Raji (cell line): ENCODE data around the gene GATA5.

Experiments
- POLR2A ChIP-seq: IDR thresholded peaks from 2 replicates; pipeline ENCODE4 v1.6.1; 2011; ENCODE audit warnings: low read depth, low read length, control low read depth; ENCODE audit not compliant: insufficient read depth

GATA5 gene

GRCh38 chr20:62511300-62511914 is 35.6 kb upstream of the GATA5 start:
- no peak for TF ChIP-seq POLR2A

- no peak for TF ChIP-seq POLR2A
These were observed 32.9 kb upstream of the GATA5 start for GRCh38 chr20:62508641-62509051.

DNA sequence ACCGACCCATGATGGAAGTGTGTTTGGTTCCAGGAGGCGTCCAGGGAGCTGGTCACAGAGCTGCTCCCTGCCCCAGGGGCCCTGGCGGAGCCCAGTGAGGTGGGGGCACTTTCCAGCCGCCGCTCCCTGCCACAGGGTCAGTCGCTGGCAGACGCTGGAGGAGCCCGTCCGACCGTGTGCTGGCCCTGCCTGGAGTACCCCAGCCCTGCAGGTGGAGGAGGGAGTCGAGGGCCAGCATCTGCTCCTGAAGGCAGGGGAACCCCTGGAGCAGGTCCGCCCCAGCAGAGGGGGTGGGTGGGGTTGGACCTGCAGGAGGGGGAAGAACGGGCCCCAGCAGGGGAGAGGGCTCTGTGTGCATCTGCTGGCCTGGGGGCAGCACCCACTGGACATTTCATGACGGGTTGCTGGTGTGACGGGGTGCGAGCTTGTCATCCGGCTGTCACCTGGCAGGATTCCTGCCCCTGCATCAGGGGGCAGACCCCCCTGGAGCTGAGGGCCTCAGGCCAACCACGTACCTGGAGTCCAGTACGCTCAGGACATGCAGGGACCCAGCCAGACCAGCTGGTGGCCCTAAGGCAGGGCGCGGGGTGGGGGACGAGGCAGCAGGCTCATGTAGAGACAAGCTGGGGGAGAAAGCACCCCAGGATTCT is 32.3 kb upstream of the GATA5 start:
- TF ChIP-seq POLR2A = no peak

DNA sequence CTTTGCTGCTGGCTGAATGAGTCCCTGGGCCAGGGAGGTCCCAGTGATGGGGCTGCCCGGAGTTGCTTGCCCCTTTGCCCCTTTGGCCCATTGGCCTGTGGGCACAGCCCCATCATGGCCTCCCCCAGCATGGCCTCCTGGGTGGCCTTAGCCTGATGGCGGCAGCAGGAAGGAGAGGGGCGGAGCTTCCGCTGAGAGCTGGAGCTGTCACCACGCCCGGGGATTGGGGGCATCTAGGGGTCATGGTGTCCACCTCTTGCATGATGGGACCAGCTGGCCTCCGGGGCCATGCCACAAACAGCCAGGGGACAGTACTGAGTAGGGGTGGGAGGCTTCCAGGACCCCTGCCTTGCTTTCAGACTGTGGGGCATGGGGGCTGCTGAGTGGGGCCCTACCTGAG is 31.5 kb upstream of the GATA5 start:
- no peak for TF ChIP-seq POLR2A

- TF ChIP-seq POLR2A = no peak
These were observed 31.0 kb upstream of the GATA5 start for GRCh38 chr20:62506791-62507190.

GRCh38 chr20:62506087-62506486 is 30.3 kb upstream of the GATA5 start:
- no peak for TF ChIP-seq POLR2A

GRCh38 chr20:62505337-62506045 is 29.7 kb upstream of the GATA5 start:
- TF ChIP-seq POLR2A = no peak

DNA sequence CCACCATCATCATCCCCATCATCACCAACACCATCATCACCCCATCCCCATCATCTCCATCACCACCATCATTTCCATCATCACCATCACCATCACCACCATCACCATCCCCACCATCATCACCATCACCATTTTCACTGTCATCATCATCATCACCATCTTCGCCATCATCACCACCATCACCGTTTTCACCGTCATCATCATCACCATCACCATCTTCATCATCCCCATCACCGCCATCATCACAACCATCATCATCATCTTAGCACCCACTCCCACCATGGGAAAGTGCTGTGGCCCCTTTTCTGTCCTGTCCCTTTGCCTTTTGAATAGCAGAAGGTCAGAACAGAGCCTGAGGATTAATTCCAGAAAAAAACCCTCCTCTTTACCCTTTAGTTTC is 28.5 kb upstream of the GATA5 start:
- TF ChIP-seq POLR2A = no peak

DNA sequence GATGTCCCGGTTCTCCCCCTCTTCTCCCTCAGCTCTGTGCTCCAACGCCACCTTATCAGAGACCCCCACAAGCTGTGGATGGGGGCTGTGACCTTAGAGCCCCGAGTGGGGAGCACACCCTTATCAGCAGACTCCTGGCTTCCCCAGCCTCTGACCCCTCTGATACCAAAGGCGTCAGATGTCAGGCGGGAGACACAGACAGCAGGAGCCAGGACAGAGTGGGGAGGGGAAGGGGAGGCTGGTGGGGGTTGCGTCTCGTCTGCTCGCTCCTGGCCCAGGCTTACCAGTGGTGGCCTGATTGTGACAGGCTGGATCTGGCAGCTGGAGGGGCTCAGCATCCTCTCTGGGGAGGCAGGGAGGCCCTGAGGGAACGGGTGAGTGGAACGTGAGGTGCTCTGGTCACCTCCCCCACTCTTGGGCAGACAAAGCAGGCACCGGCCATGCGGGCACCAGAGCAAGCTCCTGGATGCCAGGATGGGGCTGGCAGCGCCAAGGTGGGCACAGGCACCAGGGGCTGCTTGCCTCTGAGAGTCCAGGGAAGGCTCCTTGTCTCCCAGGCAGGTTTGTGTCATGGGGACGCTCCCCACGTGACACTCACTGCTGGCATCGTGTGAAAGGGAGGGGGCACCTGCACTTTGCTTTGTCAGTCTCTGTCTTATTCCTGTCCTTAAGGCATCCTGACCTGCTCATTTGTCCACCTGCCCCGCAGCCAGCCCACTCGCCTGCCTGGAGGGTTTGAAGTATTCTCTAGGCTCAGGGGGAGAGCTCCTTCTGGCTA is 27.8 kb upstream of the GATA5 start:
- TF ChIP-seq POLR2A = no peak

DNA sequence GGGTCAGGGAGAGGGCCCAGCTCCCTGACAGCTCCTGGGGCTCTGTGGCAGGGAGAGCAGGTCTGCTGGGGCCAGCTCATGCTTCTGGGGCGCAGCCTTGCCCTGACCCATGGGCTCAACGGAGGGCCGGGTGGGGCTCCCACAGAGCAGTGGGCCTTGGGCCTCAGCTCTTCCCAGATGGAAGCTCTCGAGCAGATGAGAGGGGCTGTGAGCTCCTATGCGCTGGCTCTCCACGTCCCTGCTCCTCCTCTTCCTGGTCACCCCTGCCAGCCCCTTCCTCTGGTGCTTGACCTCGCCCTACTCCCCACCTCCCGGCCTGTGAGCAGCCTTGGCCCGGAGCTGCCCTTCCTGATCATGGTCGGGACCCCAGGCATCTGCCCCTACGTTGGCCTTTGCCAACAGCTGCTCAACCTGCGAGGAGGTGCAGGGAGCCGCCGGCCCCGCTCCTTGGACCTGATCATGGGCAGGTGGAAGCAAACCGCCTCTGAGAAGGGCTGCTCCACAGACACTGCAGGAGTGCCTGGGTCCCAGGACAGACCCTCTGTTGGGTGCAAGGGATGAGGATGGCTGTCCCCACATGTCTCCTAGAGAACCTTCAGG is 26.8 kb upstream of the GATA5 start:
- TF ChIP-seq POLR2A = no peak

- TF ChIP-seq POLR2A = no peak
These were observed 26.2 kb upstream of the GATA5 start for GRCh38 chr20:62501801-62502495.

GRCh38 chr20:62500237-62500864 is 24.6 kb upstream of the GATA5 start:
- TF ChIP-seq POLR2A = no peak

DNA sequence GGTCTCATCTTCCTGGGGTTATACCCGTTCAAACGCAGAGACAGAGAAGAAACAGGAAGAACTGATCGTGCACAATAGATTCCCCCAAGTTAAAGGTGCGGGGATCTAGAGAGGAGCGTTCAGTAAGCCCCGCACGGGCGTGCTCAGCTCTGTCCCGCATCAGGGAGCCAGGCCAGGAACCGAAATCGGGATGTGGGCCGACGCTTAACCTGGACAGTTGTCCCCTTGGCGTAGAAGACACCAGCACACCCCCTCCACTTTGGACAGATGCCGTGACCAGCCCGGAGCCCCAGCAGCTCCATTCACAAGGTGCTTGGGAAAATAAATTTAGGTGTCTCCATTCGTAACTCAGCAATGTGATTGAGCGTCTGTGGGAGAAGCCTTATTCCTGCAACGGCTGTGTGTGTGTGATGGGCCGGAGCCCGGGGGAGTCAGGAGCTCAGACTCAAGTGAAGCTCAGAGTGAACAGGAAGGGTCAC is 24.0 kb upstream of the GATA5 start:
- no peak for TF ChIP-seq POLR2A

- no peak for TF ChIP-seq POLR2A
These were observed 23.1 kb upstream of the GATA5 start for GRCh38 chr20:62498874-62499273.

DNA sequence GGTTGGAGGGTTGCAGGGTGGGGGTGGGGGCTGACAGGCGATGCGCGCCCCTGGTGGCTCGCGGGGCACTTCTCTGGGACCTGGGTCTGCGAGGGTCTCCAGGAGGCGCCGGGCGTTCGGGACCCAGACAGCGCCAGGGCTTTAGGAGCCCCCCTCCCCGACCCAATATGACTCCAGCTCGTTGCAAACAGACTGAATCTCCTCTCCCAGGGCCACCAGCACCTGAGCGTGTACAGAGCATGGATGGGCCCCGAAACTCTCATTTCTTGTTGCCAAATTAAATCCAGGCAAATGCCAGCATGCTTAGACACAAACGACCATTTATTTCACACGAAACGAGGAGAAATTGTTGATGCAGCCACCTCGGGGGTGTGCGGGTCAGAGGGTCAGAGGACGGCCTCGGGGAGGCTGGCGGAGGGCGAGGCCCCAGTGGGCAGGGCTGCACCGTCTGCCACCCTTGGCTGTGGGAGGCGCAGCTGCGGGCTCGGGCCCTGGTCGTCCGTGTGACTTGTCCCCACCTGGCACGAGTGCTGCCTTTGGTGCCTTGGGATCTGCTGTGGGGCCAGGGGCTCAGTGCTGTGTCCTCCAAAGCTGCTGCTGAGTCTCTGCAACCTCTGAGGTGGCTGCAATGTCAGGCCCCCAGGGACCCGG is 20.9 kb upstream of the GATA5 start:
- TF ChIP-seq POLR2A = no peak
